Calu3 (cell line): ENCODE measurements around the gene TMEM116. TPM values are rescaled to one million over a fixed set of nuclear protein-coding genes. Genes with fewer than 3 reads are reported as not detected.

Experiments used
- BruUV-seq: library from RNA; stranded (reverse); fragments of 400-500 nt; replicated peaks from 2 replicates; lab custom pipeline; 2021; lab: Mats Ljungman, UMichigan
- CTCF ChIA-PET: fragments of 300-600 bp; sonication (Branson Sonifier 250); formaldehyde crosslinking; loops from one replicate; lab custom pipeline; 2022; ENCODE audit warnings: antibody characterized with exemption; lab: Charles Lee
- DNase-seq: peaks from one replicate; pipeline ENCODE4 v3.0.0; 2022
- H3K27ac Mint-ChIP-seq: one replicate; pipeline ENCODE4 v1.8.0; 2022; ENCODE audit warnings: mixed read lengths; ENCODE audit not compliant: unreplicated experiment
- H3K27me3 Mint-ChIP-seq: one replicate; pipeline ENCODE4 v1.8.0; 2022; ENCODE audit warnings: mixed read lengths; ENCODE audit not compliant: unreplicated experiment
- H3K36me3 Mint-ChIP-seq: one replicate; pipeline ENCODE4 v1.8.0; 2022; ENCODE audit warnings: mild to moderate bottlenecking, moderate library complexity, mixed read lengths; ENCODE audit not compliant: insufficient read depth, unreplicated experiment
- H3K4me1 Mint-ChIP-seq: one replicate; pipeline ENCODE4 v1.8.0; 2022; ENCODE audit warnings: mild to moderate bottlenecking, low read depth, mixed read lengths; ENCODE audit not compliant: unreplicated experiment
- H3K4me3 Mint-ChIP-seq: one replicate; pipeline ENCODE4 v1.8.0; 2022; ENCODE audit warnings: mild to moderate bottlenecking, low read depth, moderate library complexity, mixed read lengths; ENCODE audit not compliant: unreplicated experiment
- H3K9me3 Mint-ChIP-seq: one replicate; pipeline ENCODE4 v1.8.0; 2022; ENCODE audit warnings: low read depth, mixed read lengths; ENCODE audit not compliant: unreplicated experiment
- intact Hi-C: fragments of 100-400 bp; cut with micrococcal nuclease; formaldehyde crosslinking; loops from one replicate; pipeline ENCODE4 v1.10.0; 2022; ENCODE audit not compliant: unreplicated experiment
- total RNA-seq: library from RNA; stranded (reverse); gene quantifications from 2 replicates; pipeline ENCODE4 v1.2.3, GENCODE V29; 2022
- TF ChIP-seq, protein P1 (sequence below): fragments of 200-600 bp; IDR thresholded peaks from one replicate; pipeline ENCODE4 v1.8.0; 2022; ENCODE audit warnings: antibody characterized with exemption; ENCODE audit not compliant: unreplicated experiment

The TMEM116 gene
- total RNA-seq, 1 experiment from 2014 or later = 13.0 TPM

DNA sequence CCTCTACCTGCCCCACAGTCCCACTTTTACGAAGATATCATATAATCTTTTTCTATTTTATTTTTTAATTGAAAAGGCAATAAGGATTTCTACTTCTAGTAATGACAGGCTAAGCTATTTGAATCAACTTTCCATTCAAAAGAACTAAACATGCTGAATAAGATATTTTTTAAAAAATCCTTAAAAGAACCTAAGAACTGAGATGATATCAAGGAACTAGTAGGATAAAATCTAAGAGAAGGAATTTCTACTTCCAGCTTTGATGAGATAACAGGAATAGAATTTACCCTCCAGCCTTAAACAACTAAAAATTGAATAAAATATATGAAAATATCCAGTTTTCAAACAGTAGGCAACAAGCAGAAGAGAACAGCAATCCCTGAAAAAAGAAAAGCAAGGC lies 69.0 kb downstream of the TMEM116 start:
- Mint-ChIP-seq H3K27ac (no peak overlapping the region), H3K27me3 (no peaks in the 10 kb centered on the region), H3K4me1 (peaks cover 9% of the 10 kb centered on the region), H3K36me3 (no peaks in the 10 kb centered on the region), H3K9me3 (no peaks in the 10 kb centered on the region), H3K4me3 (no peak overlapping the region)
- no peak for DNase-seq
- CTCF ChIA-PET = interaction anchor here (1.0 to 2.4 kb wide), 2 partner anchors 14 to 70 kb away, joined by 7 to 16 read pairs; partner anchors contain the start of genes ERP29 and TMEM116
- BruUV-seq = no TSS peak
- TF ChIP-seq, protein P1, sequence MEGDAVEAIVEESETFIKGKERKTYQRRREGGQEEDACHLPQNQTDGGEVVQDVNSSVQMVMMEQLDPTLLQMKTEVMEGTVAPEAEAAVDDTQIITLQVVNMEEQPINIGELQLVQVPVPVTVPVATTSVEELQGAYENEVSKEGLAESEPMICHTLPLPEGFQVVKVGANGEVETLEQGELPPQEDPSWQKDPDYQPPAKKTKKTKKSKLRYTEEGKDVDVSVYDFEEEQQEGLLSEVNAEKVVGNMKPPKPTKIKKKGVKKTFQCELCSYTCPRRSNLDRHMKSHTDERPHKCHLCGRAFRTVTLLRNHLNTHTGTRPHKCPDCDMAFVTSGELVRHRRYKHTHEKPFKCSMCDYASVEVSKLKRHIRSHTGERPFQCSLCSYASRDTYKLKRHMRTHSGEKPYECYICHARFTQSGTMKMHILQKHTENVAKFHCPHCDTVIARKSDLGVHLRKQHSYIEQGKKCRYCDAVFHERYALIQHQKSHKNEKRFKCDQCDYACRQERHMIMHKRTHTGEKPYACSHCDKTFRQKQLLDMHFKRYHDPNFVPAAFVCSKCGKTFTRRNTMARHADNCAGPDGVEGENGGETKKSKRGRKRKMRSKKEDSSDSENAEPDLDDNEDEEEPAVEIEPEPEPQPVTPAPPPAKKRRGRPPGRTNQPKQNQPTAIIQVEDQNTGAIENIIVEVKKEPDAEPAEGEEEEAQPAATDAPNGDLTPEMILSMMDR = no peak
- intact Hi-C loops = loop anchor here (2.0 to 10.0 kb wide), 2 partner anchors 69 to 441 kb away; partner anchors contain the start of genes ERP29, HECTD4 and TMEM116

DNA sequence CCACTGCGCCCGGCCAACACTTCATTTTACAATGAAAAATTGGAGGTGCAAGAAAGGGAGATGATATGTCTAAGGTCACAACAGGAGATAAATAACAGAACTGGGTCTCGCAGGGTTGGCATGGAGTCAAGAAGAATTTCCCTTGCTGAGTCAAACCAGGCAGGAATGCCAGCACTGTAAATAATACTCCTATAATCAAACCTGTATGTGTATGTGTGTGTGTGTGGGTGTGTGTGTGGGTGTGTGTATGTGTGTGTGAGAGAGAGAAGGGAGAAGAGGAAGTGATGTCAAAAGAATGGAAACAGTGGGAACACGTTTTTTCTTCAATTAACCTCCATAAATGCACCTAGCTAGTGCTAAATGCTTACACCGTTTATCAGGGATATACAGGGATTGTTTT lies 70.4 kb downstream of the TMEM116 start:
- CTCF ChIA-PET = interaction anchor here (0.7 kb wide), 1 partner anchor 24 kb away, joined by 3 read pairs; no protein-coding TSS in a partner anchor
- H3K27me3 Mint-ChIP-seq = no peaks in the 10 kb centered on the region
- H3K4me3 Mint-ChIP-seq = no peak overlapping the region
- H3K9me3 Mint-ChIP-seq = no peaks in the 10 kb centered on the region
- H3K4me1 Mint-ChIP-seq = peaks cover 9% of the 10 kb centered on the region
- intact Hi-C loops = loop anchor here (10.0 kb wide), 1 partner anchor 442 kb away; the partner anchor contains the start of gene HECTD4
- peak overlapping the region; percentile 25 for H3K27ac Mint-ChIP-seq
- peak; percentile 60 for DNase-seq
- TF ChIP-seq, protein P1 = no peak
- H3K36me3 Mint-ChIP-seq = no peaks in the 10 kb centered on the region
- no TSS peak for BruUV-seq

DNA sequence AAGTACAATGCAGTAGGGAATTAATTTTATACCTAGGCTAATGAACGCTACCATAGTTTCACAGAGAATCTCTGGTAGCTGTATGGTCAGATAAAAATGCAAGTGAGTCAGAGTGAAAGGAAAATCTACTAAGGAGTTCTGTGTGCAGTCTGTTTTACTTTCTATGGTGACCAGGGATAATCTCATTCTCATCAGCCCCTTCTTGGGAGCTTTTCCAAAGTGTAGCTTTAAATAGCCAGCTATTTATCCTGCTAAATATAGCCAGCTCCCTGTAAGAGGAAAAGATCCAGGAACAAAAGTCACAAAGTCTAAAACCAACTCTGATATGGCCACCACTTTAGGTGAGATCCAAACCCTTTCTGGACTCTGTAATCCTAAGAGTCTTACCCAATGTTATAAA lies 75.5 kb downstream of the TMEM116 start:
- no TSS peak for BruUV-seq
- intact Hi-C loops = no loop called here
- CTCF ChIA-PET = no interaction called here
- H3K27me3 Mint-ChIP-seq = no peaks in the 10 kb centered on the region
- H3K4me3 Mint-ChIP-seq = no peak overlapping the region
- H3K27ac Mint-ChIP-seq = no peak overlapping the region
- no peak for DNase-seq
- TF ChIP-seq, protein P1 = no peak
- no peaks in the 10 kb centered on the region for H3K9me3 Mint-ChIP-seq
- peaks cover 3% of the 10 kb centered on the region for H3K4me1 Mint-ChIP-seq
- no peaks in the 10 kb centered on the region for H3K36me3 Mint-ChIP-seq

DNA sequence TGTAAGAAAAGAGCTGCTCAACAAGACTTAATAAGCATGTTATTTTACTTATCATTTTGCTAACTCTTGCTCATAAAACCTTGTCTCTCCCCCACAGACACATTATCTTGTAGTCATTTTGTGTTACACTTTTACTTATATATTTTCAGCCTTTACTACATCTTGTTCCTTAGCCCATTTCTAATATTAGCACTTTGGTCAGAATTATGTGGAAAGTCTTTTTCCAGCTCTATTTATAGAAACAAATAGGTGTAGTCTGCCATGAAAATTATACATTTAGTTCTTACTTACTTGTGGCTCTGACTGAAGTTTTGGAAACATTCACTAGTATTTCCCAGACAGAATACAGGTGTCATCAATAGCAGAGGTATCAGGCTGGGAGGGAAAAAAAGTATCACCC lies 76.1 kb downstream of the TMEM116 start:
- Mint-ChIP-seq H3K4me1 (no peaks in the 10 kb centered on the region), H3K27me3 (no peaks in the 10 kb centered on the region), H3K9me3 (no peaks in the 10 kb centered on the region), H3K36me3 (no peaks in the 10 kb centered on the region), H3K27ac (no peak overlapping the region), H3K4me3 (no peak overlapping the region)
- no TSS peak for BruUV-seq
- intact Hi-C loops = no loop called here
- no peak for DNase-seq
- CTCF ChIA-PET = no interaction called here
- TF ChIP-seq, protein P1 = no peak
